Measurements from ENCODE around the gene SMYD3. TPM values are rescaled to one million over a fixed set of nuclear protein-coding genes. Genes with fewer than 3 reads are reported as not detected.

The SMYD3 gene
- total RNA-seq (2022; extraction: Qiagen RNA extraction): 12.8 to 15.5 TPM (median 14.7 TPM) in 5 replicates

GRCh38 chr1:246506674-246507481 is at the start of gene SMYD3:
TSS of gene SMYD3 (minus strand) at chr1:246507279.

Other genes starting within 250 kb of the SMYD3 start
- gene TFB2M, start 59.0 kb upstream of the SMYD3 start, total RNA-seq (2022; extraction: Qiagen RNA extraction): 33.4 to 36.7 TPM (median 35.3 TPM) in 5 replicates
- 6.4 to 10.0 TPM (median 7.6 TPM) in 5 replicates for gene CNST, start 59.2 kb upstream of the SMYD3 start, total RNA-seq (2022; extraction: Qiagen RNA extraction)
- gene SCCPDH, start 217.1 kb upstream of the SMYD3 start, total RNA-seq (2022; extraction: Qiagen RNA extraction): 43.4 to 48.4 TPM (median 47.3 TPM) in 5 replicates

Measured in A549 treated with Mapracorat at 1 μM for 4 hours (cell line).